GM10248 (cell line): ENCODE results near the gene PPP2R5D.

Experiments
- CTCF ChIA-PET: fragments of 300-600 bp; sonication (Branson Sonifier 250); formaldehyde crosslinking; extraction: SDS; loops from one replicate; lab custom pipeline; 2021; ENCODE audit warnings: antibody characterized with exemption; lab: Yijun Ruan, JAX
- POLR2A ChIA-PET: fragments of 350-650 bp; sonication (Branson Sonifier 250); formaldehyde crosslinking; extraction: SDS; loops from one replicate; lab custom pipeline; 2020; ENCODE audit warnings: antibody characterized with exemption; lab: Yijun Ruan, JAX
- DNase-seq: peaks from one replicate; pipeline ENCODE4 v3.0.0; 2012; ENCODE audit errors: extremely low spot score
- CTCF ChIP-seq: IDR thresholded peaks from 2 replicates; pipeline ENCODE4 v1.5.1; 2012; ENCODE audit warnings: mild to moderate bottlenecking, low read depth; ENCODE audit errors: extremely low read depth, missing control alignments, control extremely low read depth

Gene PPP2R5D

GRCh38 chr6:43053545-43054205, 69.3 kb downstream of the PPP2R5D start, which contains the start of gene CUL7:
Gene CUL7, minus strand, starts transcription at chr6:43053851. Its CDS starts 1,063 bp downstream, at chr6:43052788.
- DNase-seq = peak; percentile 96
- ChIA-PET CTCF (interaction anchor here (1.0 to 1.3 kb wide), 3 partner anchors 10 to 43 kb away, joined by 3 read pairs; partner anchors contain the start of gene RRP36), POLR2A (interaction anchor here (1.4 kb wide), 1 partner anchor 124 kb away, joined by 3 read pairs; no protein-coding TSS in a partner anchor)
- TF ChIP-seq CTCF = no peak

DNA sequence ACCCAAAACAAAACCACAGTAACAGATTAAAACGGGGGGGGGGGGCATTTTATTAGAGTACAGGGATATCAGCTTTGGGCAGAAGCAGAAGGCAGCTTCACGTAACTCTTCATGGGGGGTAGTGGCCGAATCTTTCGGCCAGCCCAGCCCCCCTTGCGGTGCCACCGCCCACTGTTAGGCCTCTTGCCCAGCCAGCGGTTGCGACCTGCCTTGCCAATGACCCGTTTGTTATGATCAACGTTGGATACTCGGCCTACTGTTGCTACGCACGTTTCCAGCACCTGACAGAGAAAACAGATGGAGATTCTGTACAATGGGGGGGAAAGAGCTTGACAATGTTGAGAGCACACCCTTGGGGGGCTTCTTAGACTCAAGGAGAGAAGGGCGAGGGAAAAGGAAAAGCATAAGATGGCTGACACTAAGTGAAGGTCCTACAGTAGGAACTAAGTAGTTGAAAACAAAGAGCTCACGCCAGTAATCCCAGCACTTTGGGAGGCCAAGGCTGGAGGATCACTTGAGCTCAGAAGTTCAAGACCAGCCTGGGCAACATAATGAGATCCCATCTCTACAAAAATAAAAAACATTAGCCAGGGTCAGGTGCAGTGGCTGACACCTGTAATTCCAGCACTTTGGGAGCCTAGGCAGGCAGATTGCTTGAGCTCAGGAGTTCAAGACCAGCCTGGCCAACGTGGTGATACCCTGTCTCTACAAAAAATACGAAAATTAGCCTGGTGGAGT, 70.0 kb downstream of the PPP2R5D start:
- ChIA-PET CTCF (interaction anchor here (0.7 to 2.0 kb wide), 5 partner anchors 11 to 118 kb away, joined by 3 to 5 read pairs (median 3); partner anchors contain the start of gene RRP36), POLR2A (interaction anchor here (0.6 to 1.4 kb wide), 2 partner anchors 59 to 124 kb away, joined by 3 to 5 read pairs; no protein-coding TSS in a partner anchor)
- no peak for DNase-seq
- TF ChIP-seq CTCF = no peak

- TF ChIP-seq CTCF = no peak
- DNase-seq = no peak
- ChIA-PET CTCF (interaction anchor here (1.5 to 2.0 kb wide), 2 partner anchors 59 to 88 kb away, joined by 3 to 5 read pairs; no protein-coding TSS in a partner anchor), POLR2A (no interaction called here)
These were observed 71.6 kb downstream of the PPP2R5D start for GRCh38 chr6:43055966-43056365.

DNA sequence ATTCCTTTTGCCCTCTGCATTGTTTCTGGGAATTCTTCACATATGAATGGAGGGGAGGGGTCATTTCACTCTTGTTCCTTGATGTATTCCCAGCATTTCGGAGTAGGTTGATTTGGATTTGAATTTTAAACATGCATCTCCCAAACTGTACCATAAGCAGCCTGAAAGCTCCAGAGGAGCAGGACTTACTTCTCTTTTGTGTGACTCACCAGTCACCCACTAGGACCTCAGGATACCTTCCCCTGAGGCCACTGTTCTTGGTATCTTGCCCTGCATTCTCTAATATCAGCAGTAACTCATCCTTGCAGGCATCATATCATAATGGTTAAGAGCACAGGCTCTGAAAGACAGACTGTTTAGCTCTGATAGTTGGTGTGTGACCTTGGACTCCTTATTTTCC, 74.2 kb downstream of the PPP2R5D start:
- CTCF ChIA-PET = interaction anchor here (1.1 to 2.0 kb wide), 2 partner anchors 48 to 85 kb away, joined by 3 to 5 read pairs; no protein-coding TSS in a partner anchor
- DNase-seq = no peak
- POLR2A ChIA-PET = interaction anchor here (1.1 kb wide), 1 partner anchor 10 kb away, joined by 5 read pairs; no protein-coding TSS in a partner anchor
- TF ChIP-seq CTCF = no peak

- DNase-seq = peak; percentile 100
- ChIA-PET POLR2A (interaction anchor here (1.1 kb wide), 1 partner anchor 11 kb away, joined by 5 read pairs; no protein-coding TSS in a partner anchor), CTCF (interaction anchor here (1.1 to 2.0 kb wide), 3 partner anchors 25 to 84 kb away, joined by 3 to 5 read pairs (median 3); no protein-coding TSS in a partner anchor)
- no peak for TF ChIP-seq CTCF
These were observed 75.0 kb downstream of the PPP2R5D start, which contains the start of the genes KLC4 and MRPL2 for GRCh38 chr6:43059168-43060033. Gene KLC4, plus strand, starts transcription at chr6:43059631. Its CDS starts 1,705 bp downstream, at chr6:43061336. Gene MRPL2, minus strand, starts transcription at chr6:43059434. Its CDS starts 53 bp downstream, at chr6:43059381.
